NCI-H510A (cell line): ENCODE measurements around the gene TCIRG1.

Experiments used
- DNase-seq: peaks from one replicate; lab custom pipeline; 2025; lab: John Stamatoyannopoulos, UW

The TCIRG1 gene

DNA sequence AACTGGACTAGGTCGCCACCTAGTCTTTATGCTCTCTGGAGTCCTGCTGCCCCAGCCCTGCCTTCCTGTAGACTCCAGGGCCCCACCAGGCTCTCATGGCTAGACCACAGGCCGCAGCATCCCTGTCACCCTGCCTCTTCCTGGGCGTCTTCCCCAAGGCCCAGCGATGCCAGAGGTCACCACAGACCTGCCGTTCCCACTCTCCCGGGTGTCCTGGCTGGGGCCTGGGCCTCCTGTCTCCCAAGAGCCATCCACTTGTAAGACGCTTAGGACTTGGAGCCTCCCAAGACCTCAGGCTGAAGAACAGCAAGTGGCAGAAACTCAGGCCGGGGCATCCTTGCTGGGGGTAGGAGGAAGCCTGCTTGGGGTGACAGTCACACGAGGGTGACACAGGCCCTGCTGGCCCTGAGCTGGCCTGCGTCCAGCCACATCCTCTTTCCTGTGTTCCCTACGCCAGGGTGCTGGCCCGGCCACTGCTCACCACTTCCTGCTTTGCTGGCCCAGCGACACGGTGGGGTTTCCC lies 2.0 kb upstream of the TCIRG1 start:
- no peak for DNase-seq

DNA sequence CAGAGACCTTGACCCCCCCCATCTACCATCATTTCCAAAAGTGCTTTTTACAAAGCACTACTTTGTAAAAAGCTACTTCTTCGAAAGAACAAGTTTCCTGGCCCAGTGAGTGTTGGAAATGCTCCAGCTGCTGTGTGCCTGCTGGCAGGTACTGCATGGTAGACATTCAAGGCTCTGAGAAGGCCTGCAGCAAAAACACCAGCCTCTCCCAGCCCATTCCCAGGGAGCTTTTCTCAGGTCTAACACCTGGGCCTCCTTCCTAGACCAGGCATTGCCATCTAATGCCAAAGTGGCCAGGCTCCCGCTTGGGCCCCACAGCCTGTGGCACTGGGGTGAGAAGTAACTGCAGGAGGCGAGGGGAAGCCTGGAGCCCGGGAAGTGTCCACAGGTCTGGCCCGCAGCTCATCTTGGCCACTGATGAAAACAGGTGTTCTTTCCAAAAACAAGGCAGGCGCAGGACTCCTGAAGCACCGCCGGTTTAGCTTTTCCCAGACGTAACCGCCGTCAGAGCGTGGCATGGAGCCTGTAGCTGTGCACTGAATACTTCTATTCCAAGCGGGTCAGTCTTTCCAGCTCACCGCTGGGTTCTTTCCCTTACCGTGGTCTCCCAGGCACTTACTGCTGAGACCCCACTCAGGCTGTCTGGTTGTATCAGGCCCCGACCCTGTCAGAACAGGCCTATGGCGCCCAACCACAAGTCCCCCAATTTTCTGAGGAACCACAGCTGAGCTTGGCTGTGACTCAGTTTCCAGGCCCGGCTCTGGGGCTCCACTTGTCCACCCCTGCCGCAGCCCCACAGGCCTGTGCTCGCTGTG lies 1.2 kb upstream of the TCIRG1 start:
- no peak for DNase-seq

DNA sequence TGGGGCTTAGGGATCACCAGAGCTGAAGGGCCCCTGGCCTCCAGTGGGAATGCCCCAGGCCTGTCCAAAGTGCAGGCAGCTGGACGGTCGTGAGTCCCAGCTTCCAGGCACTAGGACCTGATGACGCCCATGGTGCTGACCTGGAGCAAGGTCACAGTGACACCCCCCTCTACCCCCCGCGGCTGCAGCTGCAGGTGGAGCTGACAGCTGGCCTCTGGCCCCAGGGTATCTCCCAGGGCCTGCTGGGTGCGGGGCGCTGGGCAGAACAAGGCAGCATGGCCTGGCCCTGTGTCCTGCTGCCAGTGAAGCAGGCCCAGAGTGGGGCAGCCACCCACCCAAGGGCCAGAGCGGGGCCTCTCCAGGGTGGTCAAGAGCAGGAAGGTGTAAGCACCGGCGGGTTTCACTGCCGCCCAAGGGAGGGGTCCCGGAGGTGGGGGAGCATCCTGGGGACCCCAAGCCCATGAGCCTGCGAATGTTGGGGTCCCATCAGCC lies 553 bp upstream of the TCIRG1 start:
- no peak for DNase-seq

DNA sequence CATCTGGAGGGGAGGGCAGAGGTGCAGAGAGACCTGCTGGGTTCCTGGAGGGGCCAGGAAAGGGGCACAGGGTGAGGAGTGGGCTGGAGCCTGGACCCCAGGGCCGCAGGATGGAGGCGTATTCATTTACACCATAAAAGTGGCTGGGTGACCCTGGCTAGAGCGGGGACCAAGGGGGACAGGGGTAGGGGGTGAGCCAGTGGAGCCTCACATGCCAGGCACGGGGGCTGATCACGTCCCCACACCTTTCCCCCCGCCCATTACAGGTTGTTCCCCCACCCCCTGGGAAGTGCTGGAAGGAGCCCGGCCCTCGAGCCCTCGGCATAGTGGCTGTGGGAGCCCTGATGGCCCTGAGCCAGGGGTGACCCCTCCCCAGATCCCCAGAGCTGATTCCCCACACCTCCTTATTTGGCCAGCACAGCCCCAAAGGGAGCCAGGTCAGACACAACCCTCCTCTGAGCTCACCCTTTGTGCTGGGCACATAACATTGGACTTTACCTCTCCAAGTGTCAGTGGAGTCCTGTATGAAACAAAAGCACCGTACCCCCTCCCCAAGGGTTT lies 781 bp downstream of the TCIRG1 start:
- DNase-seq = no peak

DNA sequence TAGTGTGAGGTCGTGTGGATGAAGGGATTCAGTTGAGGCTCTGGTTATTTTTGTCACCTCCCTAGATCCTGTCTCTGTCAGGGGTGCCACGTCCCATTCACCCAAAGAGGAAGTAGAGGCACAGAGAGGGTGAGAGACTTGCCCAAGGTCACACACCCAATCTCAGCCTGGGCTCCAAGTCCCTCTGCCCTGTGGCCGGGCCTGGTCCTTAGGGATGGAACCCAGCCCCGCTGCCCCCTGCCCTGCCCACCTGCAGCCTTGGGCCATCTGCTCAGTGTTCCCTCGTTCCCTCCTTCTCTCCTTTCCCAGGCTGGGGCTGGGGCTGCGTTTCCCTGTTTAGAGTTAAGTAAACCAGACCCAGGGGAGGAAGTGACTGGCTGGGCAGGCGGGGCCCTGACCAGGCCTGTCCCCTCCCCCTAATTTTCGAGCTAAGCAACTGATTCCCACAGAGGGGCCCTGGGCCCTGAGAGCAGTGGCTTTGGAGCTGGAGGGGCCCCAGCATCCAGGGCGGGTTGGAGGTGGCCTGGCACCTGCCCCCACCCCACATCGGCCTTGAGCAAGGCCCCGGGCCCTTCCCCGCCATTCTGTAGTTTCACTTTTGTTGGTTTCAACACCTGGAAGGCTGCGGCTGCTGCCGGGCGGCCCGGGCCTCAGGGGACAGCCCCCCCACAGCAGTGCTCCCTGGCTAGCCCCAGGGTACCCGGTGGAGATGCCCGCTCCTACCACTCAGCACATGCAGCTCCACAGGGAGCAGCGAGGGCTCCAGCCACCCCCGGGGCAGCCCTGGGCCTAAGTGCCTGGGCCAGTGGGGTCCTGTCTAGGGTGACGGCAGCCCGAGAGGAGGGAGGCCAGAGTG lies 1.5 kb downstream of the TCIRG1 start:
- DNase-seq = no peak

DNA sequence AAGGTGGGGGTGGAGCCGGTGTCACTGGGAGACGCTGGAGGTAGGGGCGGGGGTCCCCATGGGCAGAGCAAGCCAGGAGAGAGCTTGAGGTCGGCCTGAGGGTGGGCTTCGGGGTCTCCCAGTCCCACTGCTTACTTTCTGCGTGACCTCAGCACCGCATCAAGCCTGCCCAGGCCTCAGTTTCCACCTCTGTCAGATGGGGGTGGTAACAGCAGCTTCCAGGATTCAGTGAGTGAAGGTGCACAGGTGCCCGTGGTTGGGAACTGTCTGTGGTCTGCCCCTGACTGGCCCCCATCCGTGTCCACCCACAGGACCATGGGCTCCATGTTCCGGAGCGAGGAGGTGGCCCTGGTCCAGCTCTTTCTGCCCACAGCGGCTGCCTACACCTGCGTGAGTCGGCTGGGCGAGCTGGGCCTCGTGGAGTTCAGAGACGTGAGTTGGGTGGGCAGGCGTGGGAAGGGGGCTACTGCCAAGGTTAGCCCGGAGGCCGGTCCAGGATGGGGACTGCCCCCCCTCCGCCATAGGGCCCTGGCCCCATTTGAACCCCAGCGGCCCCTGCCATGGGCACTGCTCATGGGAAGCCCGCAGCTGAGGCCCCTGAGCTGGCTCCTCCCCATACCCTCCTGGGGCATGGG lies 2.2 kb downstream of the TCIRG1 start:
- no peak for DNase-seq

DNA sequence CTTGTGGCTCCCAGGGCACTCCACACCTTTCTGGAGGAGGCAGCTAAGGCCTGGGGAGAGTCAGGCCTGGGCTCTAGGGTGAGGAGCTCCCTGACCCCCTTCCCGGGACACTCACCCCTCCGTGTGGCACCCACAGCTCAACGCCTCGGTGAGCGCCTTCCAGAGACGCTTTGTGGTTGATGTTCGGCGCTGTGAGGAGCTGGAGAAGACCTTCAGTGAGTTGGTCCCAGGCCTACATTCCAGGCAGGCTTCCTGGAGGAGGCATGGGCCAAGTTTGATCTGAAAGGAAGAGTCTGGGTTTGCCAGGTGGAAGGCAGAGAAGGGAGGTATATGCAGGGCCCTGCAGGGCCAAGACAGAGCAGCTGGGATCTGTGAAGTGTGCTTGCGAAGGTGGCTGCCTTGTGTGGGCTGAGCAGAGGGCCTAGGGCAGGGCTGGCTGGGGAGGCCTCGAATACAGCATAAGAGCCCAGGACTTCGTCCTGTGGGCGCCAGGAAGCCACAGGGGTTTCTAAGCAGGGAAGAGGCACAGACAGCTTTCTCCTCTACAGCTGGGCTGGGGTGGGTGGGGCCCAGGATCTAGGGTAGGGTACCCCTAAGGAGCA lies 2.9 kb downstream of the TCIRG1 start:
- no peak for DNase-seq

DNA sequence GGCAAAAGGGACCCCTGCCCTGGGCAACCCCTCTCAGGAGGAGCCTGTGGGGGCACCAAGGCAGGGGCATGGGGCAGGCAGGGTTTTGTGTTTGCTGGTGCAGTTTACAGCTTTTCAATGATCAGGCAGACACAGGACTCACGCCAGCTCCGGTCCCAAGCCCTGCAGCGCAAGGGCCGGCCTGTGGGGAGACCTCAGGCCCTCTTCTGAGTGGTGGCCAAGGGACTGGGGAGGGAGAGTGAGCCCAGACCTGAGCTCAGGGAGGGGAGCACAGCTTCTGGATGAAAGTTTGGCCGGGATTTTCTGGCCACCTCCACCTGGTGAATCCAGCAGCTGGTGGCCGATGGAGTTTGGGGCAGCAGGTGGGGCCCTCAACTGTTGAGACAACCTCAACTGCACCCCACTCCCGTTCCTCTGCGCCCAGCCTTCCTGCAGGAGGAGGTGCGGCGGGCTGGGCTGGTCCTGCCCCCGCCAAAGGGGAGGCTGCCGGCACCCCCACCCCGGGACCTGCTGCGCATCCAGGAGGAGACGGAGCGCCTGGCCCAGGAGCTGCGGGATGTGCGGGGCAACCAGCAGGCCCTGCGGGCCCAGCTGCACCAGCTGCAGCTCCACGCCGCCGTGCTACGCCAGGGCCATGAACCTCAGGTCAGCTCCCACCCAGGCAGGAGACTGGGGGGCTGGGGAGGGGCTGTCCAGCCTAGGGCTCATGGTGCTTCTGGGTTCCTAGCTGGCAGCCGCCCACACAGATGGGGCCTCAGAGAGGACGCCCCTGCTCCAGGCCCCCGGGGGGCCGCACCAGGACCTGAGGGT lies 3.6 kb downstream of the TCIRG1 start:
- DNase-seq = no peak

DNA sequence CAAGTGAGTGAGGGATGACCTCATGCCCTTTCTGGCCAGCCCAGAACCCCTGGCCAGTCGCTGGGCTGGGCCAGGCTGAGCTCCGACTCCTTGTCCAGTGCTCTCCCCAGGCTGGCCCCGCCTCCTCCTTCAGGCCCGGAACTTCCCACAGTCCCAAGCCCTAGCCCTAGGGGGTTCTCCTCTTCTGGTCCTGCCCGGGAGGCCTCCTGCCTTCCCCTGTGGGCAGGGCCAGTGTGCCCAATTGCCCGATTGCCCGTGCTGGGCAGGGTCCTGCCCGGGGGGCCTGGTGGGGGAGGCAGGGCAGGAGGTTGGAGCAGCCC lies 4.2 kb downstream of the TCIRG1 start:
- no peak for DNase-seq

DNA sequence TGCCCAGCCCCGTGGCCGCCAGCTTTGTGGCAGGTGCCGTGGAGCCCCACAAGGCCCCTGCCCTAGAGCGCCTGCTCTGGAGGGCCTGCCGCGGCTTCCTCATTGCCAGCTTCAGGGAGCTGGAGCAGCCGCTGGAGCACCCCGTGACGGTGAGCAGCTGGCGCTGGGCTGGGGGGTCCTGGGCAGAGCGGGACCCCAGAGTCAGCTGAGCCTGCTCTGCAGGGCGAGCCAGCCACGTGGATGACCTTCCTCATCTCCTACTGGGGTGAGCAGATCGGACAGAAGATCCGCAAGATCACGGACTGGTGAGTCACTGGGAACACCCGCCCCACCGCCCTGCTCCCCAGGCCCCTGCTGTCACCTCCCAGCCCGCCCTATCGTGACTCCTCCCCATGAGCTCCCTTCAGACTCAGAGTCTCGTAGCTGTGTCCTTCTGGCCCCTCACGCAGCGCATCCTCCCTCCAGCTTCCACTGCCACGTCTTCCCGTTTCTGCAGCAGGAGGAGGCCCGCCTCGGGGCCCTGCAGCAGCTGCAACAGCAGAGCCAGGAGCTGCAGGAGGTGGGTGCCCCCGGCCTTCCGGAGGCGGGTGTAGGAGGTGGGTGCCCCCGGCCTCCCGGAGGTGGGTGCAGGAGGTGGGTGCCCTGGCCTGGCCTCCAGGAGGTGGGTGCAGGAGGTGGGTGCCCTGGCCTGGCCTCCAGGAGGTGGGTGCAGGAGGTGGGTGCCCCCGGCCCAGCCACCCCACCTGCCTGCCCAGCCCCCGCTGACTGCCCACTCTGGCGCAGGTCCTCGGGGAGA lies 4.7 kb downstream of the TCIRG1 start:
- peak; percentile 78 for DNase-seq

DNA sequence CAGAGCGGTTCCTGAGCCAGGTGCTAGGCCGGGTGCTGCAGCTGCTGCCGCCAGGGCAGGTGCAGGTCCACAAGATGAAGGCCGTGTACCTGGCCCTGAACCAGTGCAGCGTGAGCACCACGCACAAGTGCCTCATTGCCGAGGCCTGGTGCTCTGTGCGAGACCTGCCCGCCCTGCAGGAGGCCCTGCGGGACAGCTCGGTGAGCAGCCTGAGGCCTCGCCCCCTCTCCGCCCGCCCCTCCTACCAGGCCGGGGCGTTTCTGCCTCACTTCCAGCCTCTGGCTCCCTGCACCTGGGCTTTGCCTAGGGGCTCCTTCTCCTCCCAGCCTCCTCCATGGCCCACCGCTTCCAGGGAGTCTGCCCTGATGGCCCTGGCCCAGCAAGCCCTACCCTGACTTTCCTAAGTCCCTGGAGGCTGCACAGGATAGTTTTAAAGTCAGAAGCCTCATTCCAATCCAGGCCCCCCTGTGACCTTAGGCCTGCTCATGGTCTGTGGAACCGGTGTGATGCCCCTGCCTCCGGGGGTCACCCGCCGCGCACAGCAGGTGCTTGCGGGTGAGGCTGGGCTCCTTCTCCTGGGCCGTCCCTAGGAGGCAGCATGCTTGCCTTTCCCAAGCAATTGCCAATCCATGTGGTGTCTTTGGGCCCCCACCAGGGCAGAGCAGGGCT lies 5.5 kb downstream of the TCIRG1 start:
- peak; percentile 78 for DNase-seq

DNA sequence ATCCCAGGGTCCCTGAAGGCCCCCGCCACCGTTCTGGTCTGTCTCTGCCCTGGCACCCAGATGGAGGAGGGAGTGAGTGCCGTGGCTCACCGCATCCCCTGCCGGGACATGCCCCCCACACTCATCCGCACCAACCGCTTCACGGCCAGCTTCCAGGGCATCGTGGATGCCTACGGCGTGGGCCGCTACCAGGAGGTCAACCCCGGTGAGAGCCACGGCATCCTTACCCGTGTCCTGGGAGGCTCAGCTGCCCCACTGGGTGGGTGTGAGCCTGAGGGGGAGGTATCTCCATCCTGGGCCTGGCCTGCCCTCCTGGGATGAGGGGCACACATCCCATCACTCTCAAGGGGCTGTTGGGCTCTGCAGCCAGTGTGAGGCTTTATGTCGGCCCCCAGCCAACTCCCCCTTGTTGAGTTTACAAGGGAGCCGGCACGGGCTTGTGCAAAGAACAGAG lies 6.1 kb downstream of the TCIRG1 start:
- no peak for DNase-seq

DNA sequence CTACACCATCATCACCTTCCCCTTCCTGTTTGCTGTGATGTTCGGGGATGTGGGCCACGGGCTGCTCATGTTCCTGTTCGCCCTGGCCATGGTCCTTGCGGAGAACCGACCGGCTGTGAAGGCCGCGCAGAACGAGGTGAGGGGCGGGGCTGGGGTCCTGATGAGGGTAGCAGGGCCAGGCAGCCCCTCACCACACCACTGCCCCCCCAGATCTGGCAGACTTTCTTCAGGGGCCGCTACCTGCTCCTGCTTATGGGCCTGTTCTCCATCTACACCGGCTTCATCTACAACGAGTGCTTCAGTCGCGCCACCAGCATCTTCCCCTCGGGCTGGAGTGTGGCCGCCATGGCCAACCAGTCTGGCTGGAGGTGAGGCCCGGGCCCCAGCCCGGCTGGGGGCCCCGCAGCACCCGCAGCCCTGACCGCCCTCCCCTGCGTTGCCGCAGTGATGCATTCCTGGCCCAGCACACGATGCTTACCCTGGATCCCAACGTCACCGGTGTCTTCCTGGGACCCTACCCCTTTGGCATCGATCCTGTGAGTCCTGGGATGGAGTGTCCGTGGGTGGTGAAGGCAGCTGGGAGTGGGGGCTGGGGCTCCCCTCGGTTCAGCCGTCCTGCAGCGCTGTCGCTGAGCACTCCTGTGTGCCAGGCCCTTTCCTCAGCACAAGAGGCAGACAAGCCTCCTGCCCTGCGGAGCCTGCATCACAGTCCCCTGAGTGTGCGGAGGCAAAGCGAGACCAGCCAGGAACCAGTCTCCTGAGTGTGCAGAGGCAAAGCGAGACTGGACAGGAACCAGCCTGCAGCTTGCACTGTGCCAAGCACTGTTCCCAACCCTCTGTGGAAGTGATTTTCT lies 8.8 kb downstream of the TCIRG1 start:
- no peak for DNase-seq

DNA sequence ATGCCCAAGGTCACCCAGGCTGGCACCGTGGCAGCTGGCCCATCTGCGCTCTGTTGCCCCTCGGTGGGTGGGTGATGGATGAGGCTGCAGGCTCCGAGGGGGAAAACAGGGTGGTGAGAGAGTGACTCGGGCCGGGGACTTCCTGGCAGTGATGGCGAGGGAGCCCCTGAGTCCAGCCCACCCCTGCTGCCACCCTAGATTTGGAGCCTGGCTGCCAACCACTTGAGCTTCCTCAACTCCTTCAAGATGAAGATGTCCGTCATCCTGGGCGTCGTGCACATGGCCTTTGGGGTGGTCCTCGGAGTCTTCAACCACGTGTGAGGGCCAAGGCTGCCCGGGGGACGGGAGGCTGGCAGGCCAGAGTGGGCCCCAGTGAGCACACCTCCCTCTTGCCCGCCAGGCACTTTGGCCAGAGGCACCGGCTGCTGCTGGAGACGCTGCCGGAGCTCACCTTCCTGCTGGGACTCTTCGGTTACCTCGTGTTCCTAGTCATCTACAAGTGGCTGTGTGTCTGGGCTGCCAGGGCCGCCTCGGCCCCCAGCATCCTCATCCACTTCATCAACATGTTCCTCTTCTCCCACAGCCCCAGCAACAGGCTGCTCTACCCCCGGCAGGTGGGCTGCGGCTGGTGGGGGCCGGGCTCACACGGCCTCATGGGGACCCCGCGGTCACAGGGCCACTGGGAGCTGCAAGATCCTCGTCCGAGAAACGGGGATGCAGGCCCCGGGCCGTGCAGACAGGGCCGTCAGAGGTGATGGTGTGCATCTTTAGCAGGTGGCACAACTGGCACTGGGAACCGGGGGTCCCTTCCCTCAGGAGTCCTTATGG lies 10.1 kb downstream of the TCIRG1 start:
- no peak for DNase-seq

DNA sequence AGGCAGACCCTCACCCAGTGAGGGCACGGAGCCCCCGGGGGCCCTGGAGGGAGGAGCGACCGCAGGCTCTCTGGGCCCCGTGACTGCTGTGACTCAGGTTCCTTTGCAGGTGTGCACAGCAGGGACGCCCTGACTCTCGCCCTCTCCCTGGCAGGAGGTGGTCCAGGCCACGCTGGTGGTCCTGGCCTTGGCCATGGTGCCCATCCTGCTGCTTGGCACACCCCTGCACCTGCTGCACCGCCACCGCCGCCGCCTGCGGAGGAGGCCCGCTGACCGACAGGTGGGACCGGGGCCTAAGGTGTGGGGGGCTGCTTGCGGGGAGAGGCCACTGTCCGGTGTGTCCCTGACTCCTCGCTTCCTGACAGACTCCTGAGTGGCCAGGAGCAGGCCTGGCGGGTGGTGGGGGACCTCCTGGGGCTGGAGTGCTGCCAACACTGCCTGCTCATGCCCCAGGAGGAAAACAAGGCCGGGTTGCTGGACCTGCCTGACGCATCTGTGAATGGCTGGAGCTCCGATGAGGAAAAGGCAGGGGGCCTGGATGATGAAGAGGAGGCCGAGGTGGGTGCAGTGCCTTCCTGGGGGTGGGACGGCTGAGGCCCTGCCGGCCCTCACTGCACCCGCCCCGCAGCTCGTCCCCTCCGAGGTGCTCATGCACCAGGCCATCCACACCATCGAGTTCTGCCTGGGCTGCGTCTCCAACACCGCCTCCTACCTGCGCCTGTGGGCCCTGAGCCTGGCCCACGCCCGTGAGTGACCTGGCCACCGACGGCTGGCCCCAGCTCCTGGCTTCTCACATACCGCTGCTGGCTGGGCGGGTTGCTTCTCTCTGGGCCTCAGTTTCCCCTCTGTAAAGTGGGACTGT lies 10.9 kb downstream of the TCIRG1 start:
- DNase-seq = no peak

DNA sequence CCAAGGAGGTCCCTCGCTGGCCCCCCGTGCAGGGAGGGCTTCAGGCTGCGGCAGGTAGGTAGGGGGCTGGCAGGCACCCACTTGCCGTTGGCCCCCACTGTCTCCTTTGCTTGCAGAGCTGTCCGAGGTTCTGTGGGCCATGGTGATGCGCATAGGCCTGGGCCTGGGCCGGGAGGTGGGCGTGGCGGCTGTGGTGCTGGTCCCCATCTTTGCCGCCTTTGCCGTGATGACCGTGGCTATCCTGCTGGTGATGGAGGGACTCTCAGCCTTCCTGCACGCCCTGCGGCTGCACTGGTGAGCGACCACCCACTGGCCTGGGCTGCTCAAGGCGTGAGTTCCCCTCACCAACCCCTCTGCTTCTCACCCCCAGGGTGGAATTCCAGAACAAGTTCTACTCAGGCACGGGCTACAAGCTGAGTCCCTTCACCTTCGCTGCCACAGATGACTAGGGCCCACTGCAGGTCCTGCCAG lies 11.6 kb downstream of the TCIRG1 start:
- no peak for DNase-seq
